Tibial nerve (tissue), 3 donors: ENCODE measurements around the gene MARCO.

Experiments
- POLR2A ChIP-seq, 2 donors: fragments of 450-650 bp; IDR thresholded peaks; one replicate each; pipeline ENCODE4 v1.6.1; 2017; ENCODE audit warnings: antibody characterized with exemption in 2 of 2, mild to moderate bottlenecking in 2 of 2, moderate library complexity in 2 of 2
- TF ChIP-seq, protein P1 (sequence below), 5 experiments: fragments of 200-600 bp in 3 of 5; fragments of 450-650 bp in 2 of 5; sonication (generic) in 3 of 5; IDR thresholded peaks; one replicate each; pipeline ENCODE4 v1.5.1; 2016 to 2019; ENCODE audit warnings: antibody characterized with exemption in 5 of 5, mild to moderate bottlenecking in 3 of 5, moderate library complexity in 2 of 5

DNA sequence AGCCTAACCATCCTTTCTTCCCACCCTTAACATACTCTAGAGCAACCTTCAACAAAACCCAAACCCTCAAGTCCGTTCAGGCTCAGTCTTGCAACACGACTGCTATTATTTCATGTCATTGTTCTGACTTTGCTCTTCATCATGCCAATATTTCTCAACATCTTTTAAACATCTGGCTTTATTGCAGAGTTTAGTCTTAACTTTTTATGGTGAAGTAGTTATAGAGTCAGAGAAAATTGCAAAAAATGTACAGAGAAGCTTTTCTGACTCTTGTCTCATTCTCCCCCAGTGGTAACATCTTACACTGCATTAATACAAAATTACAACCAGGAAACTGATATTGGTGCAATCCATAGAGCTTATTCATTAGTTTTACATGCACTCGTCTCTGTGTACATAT is 3.9 kb downstream of the MARCO start:
- TF ChIP-seq, protein P1, sequence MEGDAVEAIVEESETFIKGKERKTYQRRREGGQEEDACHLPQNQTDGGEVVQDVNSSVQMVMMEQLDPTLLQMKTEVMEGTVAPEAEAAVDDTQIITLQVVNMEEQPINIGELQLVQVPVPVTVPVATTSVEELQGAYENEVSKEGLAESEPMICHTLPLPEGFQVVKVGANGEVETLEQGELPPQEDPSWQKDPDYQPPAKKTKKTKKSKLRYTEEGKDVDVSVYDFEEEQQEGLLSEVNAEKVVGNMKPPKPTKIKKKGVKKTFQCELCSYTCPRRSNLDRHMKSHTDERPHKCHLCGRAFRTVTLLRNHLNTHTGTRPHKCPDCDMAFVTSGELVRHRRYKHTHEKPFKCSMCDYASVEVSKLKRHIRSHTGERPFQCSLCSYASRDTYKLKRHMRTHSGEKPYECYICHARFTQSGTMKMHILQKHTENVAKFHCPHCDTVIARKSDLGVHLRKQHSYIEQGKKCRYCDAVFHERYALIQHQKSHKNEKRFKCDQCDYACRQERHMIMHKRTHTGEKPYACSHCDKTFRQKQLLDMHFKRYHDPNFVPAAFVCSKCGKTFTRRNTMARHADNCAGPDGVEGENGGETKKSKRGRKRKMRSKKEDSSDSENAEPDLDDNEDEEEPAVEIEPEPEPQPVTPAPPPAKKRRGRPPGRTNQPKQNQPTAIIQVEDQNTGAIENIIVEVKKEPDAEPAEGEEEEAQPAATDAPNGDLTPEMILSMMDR (IDR thresholded peaks at IDR 0.05), result no peak
- TF ChIP-seq POLR2A (IDR thresholded peaks at IDR 0.05), result no peak
